Neutrophil (primary cell): Measurements from ENCODE around the gene FOXC2.

ENCODE experiments used
- H3K27ac ChIP-seq: fragments of 200-600 bp; sonication (generic); 2 replicates; pipeline ENCODE4 v1.5.1; 2016; ENCODE audit warnings: mild to moderate bottlenecking, moderate library complexity
- H3K27me3 ChIP-seq: fragments of 200-600 bp; sonication (generic); 2 replicates; pipeline ENCODE4 v1.6.0; 2016; ENCODE audit warnings: mild to moderate bottlenecking
- H3K36me3 ChIP-seq: fragments of 200-600 bp; sonication (generic); 2 replicates; pipeline ENCODE4 v1.5.1; 2017
- H3K4me1 ChIP-seq, 2 experiments: fragments of 200-600 bp in 1 of 2; sonication (generic) in 1 of 2; 1 replicate in 1 of 2; 2 replicates in 1 of 2; pipeline versions ENCODE4 v1.5.1 to v1.6.1; 2013 to 2016; ENCODE audit warnings: low read depth in 1 of 2, low read length in 1 of 2, mild to moderate bottlenecking in 1 of 2, moderate library complexity in 1 of 2; ENCODE audit not compliant: control insufficient read depth in 1 of 2, insufficient read depth in 1 of 2
- H3K4me3 ChIP-seq, 2 experiments: fragments of 200-600 bp in 1 of 2; sonication (generic) in 1 of 2; 1 replicate in 1 of 2; 2 replicates in 1 of 2; pipeline ENCODE4 v1.5.1; 2013 to 2016; ENCODE audit warnings: low read depth in 1 of 2, low read length in 1 of 2, mild to moderate bottlenecking in 1 of 2, moderate library complexity in 1 of 2
- H3K9me3 ChIP-seq: fragments of 200-600 bp; sonication (generic); 2 replicates; pipeline ENCODE4 v1.5.1; 2016
- CTCF ChIP-seq: fragments of 200-600 bp; sonication (generic); IDR thresholded peaks from 2 replicates; pipeline ENCODE4 v1.5.1; 2016; ENCODE audit warnings: antibody characterized with exemption

Gene FOXC2

GRCh38 chr16:86541560-86541959 is 25.1 kb upstream of the FOXC2 start:
- H3K36me3 ChIP-seq, result peaks cover 99% of the 10 kb centered on the region
- no peaks in the 10 kb centered on the region for H3K27me3 ChIP-seq
- no peak for TF ChIP-seq CTCF
- no peak overlapping the region for H3K27ac ChIP-seq
- H3K4me1 ChIP-seq, result no peaks in the 10 kb centered on the region
- H3K9me3 ChIP-seq, result no peaks in the 10 kb centered on the region
- no peak overlapping the region for H3K4me3 ChIP-seq

- H3K4me1 ChIP-seq, result no peaks in the 10 kb centered on the region
- no peak for TF ChIP-seq CTCF
- no peaks in the 10 kb centered on the region for H3K27me3 ChIP-seq
- H3K27ac ChIP-seq, result no peak overlapping the region
- H3K4me3 ChIP-seq, result no peak overlapping the region
- peaks cover 99% of the 10 kb centered on the region for H3K36me3 ChIP-seq
- H3K9me3 ChIP-seq, result no peaks in the 10 kb centered on the region
These were observed 23.6 kb upstream of the FOXC2 start for GRCh38 chr16:86542756-86543750.

GRCh38 chr16:86545481-86545880 is 21.1 kb upstream of the FOXC2 start:
- peaks cover 99% of the 10 kb centered on the region for H3K36me3 ChIP-seq
- no peak overlapping the region for H3K4me3 ChIP-seq
- no peaks in the 10 kb centered on the region for H3K27me3 ChIP-seq
- TF ChIP-seq CTCF, result no peak
- H3K27ac ChIP-seq, result no peak overlapping the region
- H3K4me1 ChIP-seq, result no peaks in the 10 kb centered on the region
- no peaks in the 10 kb centered on the region for H3K9me3 ChIP-seq

- Histone ChIP-seq H3K4me3 (no peak overlapping the region), H3K27me3 (no peaks in the 10 kb centered on the region), H3K9me3 (no peaks in the 10 kb centered on the region), H3K27ac (no peak overlapping the region), H3K4me1 (no peaks in the 10 kb centered on the region), H3K36me3 (peaks cover 98% of the 10 kb centered on the region)
- TF ChIP-seq CTCF, result no peak
These were observed 20.5 kb upstream of the FOXC2 start for GRCh38 chr16:86545954-86546637.

GRCh38 chr16:86546638-86547013 is 20.0 kb upstream of the FOXC2 start:
- H3K4me3 ChIP-seq, result no peak overlapping the region
- peaks cover 98% of the 10 kb centered on the region for H3K36me3 ChIP-seq
- H3K4me1 ChIP-seq, result no peaks in the 10 kb centered on the region
- no peak overlapping the region for H3K27ac ChIP-seq
- TF ChIP-seq CTCF, result no peak
- H3K9me3 ChIP-seq, result no peaks in the 10 kb centered on the region
- H3K27me3 ChIP-seq, result no peaks in the 10 kb centered on the region
